Activated T-cell treated with anti-CD3 and anti-CD28 coated beads, Interleukin-2, amount 50 U/mL, for 72 hours (primary cell): ENCODE results near the gene NR5A2. TPM values are rescaled to one million over a fixed set of nuclear protein-coding genes. Genes with fewer than 3 reads are reported as not detected.
"Not testable (repeated sequence)": the region's sequence is repeated elsewhere in the genome, so short reads cannot be mapped to it uniquely, and the experiment has no call there.

ENCODE experiments used
- ATAC-seq, 2 donors: fragments of 150-1000 bp; cut with Tn5 transposase; replicated peaks in 1 of 2; 2 replicates each; pipeline ENCODE4 v1.10.0; 2021; ENCODE audit warnings: moderate library complexity in 2 of 2, mild to moderate bottlenecking in 1 of 2
- DNase-seq, 2 donors: peaks; one replicate each; pipeline ENCODE4 v3.0.0; 2021 to 2022; ENCODE audit warnings: mixed read lengths in 1 of 2
- H3K27ac Mint-ChIP-seq: one replicate; pipeline ENCODE4 v1.8.0; 2022; ENCODE audit warnings: mild to moderate bottlenecking, moderate library complexity, mixed read lengths
- H3K27me3 Mint-ChIP-seq: one replicate; pipeline ENCODE4 v1.8.0; 2022; ENCODE audit warnings: low read depth, mixed read lengths
- H3K36me3 Mint-ChIP-seq, 2 donors: one replicate each; pipeline ENCODE4 v1.8.0; 2022; ENCODE audit warnings: mixed read lengths in 2 of 2, mild to moderate bottlenecking in 1 of 2; ENCODE audit not compliant: insufficient read depth in 2 of 2
- H3K4me1 Mint-ChIP-seq: one replicate; pipeline ENCODE4 v1.8.0; 2022; ENCODE audit warnings: low read depth, mixed read lengths
- H3K4me3 Mint-ChIP-seq, 2 donors: one replicate each; pipeline ENCODE4 v1.8.0; 2022; ENCODE audit warnings: mild to moderate bottlenecking in 2 of 2, mixed read lengths in 2 of 2, moderate library complexity in 2 of 2
- H3K9me3 Mint-ChIP-seq, 2 donors: one replicate each; pipeline ENCODE4 v1.8.0; 2022; ENCODE audit warnings: mixed read lengths in 2 of 2
- total RNA-seq, 2 donors: library from RNA; stranded (reverse); gene quantifications; one replicate each; pipeline ENCODE4 v1.2.3, GENCODE V29; 2022

Gene NR5A2
- total RNA-seq, 2 donors from 2014 or later = 0.07 to 0.16 TPM

- Mint-ChIP-seq H3K36me3 (no peaks in the 10 kb centered on the region), H3K27me3 (peaks cover 15% of the 10 kb centered on the region), H3K4me3 (no peak overlapping the region), H3K9me3 (no peaks in the 10 kb centered on the region), H3K27ac (no peak overlapping the region), H3K4me1 (no peaks in the 10 kb centered on the region)
- ATAC-seq (no peak), DNase-seq (no peak)
Observed at GRCh38 chr1:200174525-200175295, 147.2 kb downstream of the NR5A2 start.

- peaks cover 7% of the 10 kb centered on the region for H3K4me1 Mint-ChIP-seq
- H3K27me3 Mint-ChIP-seq = peaks cover 18% of the 10 kb centered on the region
- no peaks in the 10 kb centered on the region for H3K36me3 Mint-ChIP-seq
- no peak overlapping the region for H3K4me3 Mint-ChIP-seq
- H3K27ac Mint-ChIP-seq = no peak overlapping the region
- DNase-seq = no peak
- ATAC-seq = no peak
- H3K9me3 Mint-ChIP-seq = peaks cover 0 to 1% of the 10 kb centered on the region in 2 donors
Observed at GRCh38 chr1:200176181-200176580, 148.7 kb downstream of the NR5A2 start.

- H3K9me3 Mint-ChIP-seq = peaks cover 0 to 1% of the 10 kb centered on the region in 2 donors
- no peak for ATAC-seq
- no peak for DNase-seq
- H3K27me3 Mint-ChIP-seq = peaks cover 18% of the 10 kb centered on the region
- peaks cover 7% of the 10 kb centered on the region for H3K4me1 Mint-ChIP-seq
- H3K27ac Mint-ChIP-seq = no peak overlapping the region
- H3K4me3 Mint-ChIP-seq = no peak overlapping the region
- no peaks in the 10 kb centered on the region for H3K36me3 Mint-ChIP-seq
Observed at GRCh38 chr1:200176798-200177197, 149.3 kb downstream of the NR5A2 start.

- H3K27me3 Mint-ChIP-seq = peaks cover 18% of the 10 kb centered on the region
- H3K9me3 Mint-ChIP-seq = peaks cover 0 to 1% of the 10 kb centered on the region in 2 donors
- H3K4me3 Mint-ChIP-seq = no peak overlapping the region
- H3K4me1 Mint-ChIP-seq = peaks cover 7% of the 10 kb centered on the region
- no peak overlapping the region for H3K27ac Mint-ChIP-seq
- H3K36me3 Mint-ChIP-seq = no peaks in the 10 kb centered on the region
- ATAC-seq (no peak), DNase-seq (no peak)
Observed at GRCh38 chr1:200178340-200178739, 150.8 kb downstream of the NR5A2 start.

- DNase-seq (no peak), ATAC-seq (no peak)
- peaks cover 18% of the 10 kb centered on the region for H3K27me3 Mint-ChIP-seq
- H3K9me3 Mint-ChIP-seq = peaks cover 0 to 1% of the 10 kb centered on the region in 2 donors
- no peaks in the 10 kb centered on the region for H3K36me3 Mint-ChIP-seq
- no peak overlapping the region for H3K27ac Mint-ChIP-seq
- H3K4me3 Mint-ChIP-seq = no peak overlapping the region
- H3K4me1 Mint-ChIP-seq = peaks cover 10% of the 10 kb centered on the region
Observed at GRCh38 chr1:200179126-200179780, 151.7 kb downstream of the NR5A2 start.

GRCh38 chr1:200179781-200180160 is 152.3 kb downstream of the NR5A2 start:
- Mint-ChIP-seq H3K27me3 (peaks cover 16% of the 10 kb centered on the region), H3K36me3 (no peaks in the 10 kb centered on the region), H3K4me1 (peaks cover 11% of the 10 kb centered on the region), H3K9me3 (peaks cover 0 to 1% of the 10 kb centered on the region in 2 donors), H3K4me3 (no peak overlapping the region), H3K27ac (no peak overlapping the region)
- ATAC-seq (no peak), DNase-seq (no peak)

- DNase-seq = no peak
- peaks cover 0 to 2% of the 10 kb centered on the region in 2 donors for H3K36me3 Mint-ChIP-seq
- H3K27ac Mint-ChIP-seq = no peak overlapping the region
- H3K4me3 Mint-ChIP-seq = no peak overlapping the region
- no peak for ATAC-seq
- H3K4me1 Mint-ChIP-seq = peaks cover 11% of the 10 kb centered on the region
- H3K9me3 Mint-ChIP-seq = peaks cover 0 to 3% of the 10 kb centered on the region in 2 donors
- H3K27me3 Mint-ChIP-seq = peaks cover 10% of the 10 kb centered on the region
Observed at GRCh38 chr1:200180821-200181220, 153.3 kb downstream of the NR5A2 start.

GRCh38 chr1:200181861-200182260 is 154.4 kb downstream of the NR5A2 start:
- Mint-ChIP-seq H3K4me3 (no peak overlapping the region), H3K4me1 (peaks cover 11% of the 10 kb centered on the region), H3K27ac (no peak overlapping the region), H3K36me3 (peaks cover 2 to 7% of the 10 kb centered on the region in 2 donors), H3K9me3 (peaks cover 0 to 6% of the 10 kb centered on the region in 2 donors), H3K27me3 (peaks cover 10% of the 10 kb centered on the region)
- ATAC-seq (no peak), DNase-seq (no peak)

- peaks cover 11% of the 10 kb centered on the region for H3K4me1 Mint-ChIP-seq
- ATAC-seq = no peak
- peaks cover 0 to 10% of the 10 kb centered on the region in 2 donors for H3K9me3 Mint-ChIP-seq
Observed at GRCh38 chr1:200182701-200183100, 155.2 kb downstream of the NR5A2 start.

GRCh38 chr1:200183637-200184036 is 156.1 kb downstream of the NR5A2 start:
- DNase-seq = no peak
- peaks cover 3 to 7% of the 10 kb centered on the region in 2 donors for H3K36me3 Mint-ChIP-seq
- H3K9me3 Mint-ChIP-seq = peaks cover 0 to 10% of the 10 kb centered on the region in 2 donors
- ATAC-seq = no peak
- peaks cover 11% of the 10 kb centered on the region for H3K4me1 Mint-ChIP-seq
- H3K27ac Mint-ChIP-seq = no peak overlapping the region
- no peak overlapping the region for H3K4me3 Mint-ChIP-seq
- peaks cover 10% of the 10 kb centered on the region for H3K27me3 Mint-ChIP-seq

More at GRCh38 chr1:200182701-200183100, 155.2 kb downstream of the NR5A2 start:
- Mint-ChIP-seq H3K4me3 (no peak overlapping the region), H3K36me3 (peaks cover 2 to 7% of the 10 kb centered on the region in 2 donors), H3K27me3 (peaks cover 10% of the 10 kb centered on the region), H3K27ac (no peak overlapping the region)
- no peak for DNase-seq

GRCh38 chr1:200184196-200184595 is 156.7 kb downstream of the NR5A2 start:
- Mint-ChIP-seq H3K4me1 (peaks cover 11% of the 10 kb centered on the region), H3K36me3 (peaks cover 3 to 7% of the 10 kb centered on the region in 2 donors), H3K27ac (no peak overlapping the region), H3K4me3 (no peak overlapping the region), H3K9me3 (peaks cover 0 to 10% of the 10 kb centered on the region in 2 donors), H3K27me3 (peaks cover 10% of the 10 kb centered on the region)
- no peak for ATAC-seq
- DNase-seq = no peak

- not testable (repeated sequence) for ATAC-seq, H3K4me3 Mint-ChIP-seq, H3K36me3 Mint-ChIP-seq, DNase-seq, H3K27ac Mint-ChIP-seq, H3K9me3 Mint-ChIP-seq, H3K27me3 Mint-ChIP-seq
- H3K4me1 Mint-ChIP-seq = peaks cover 11% of the 10 kb centered on the region
Observed at GRCh38 chr1:200185191-200185590, 157.7 kb downstream of the NR5A2 start.

GRCh38 chr1:200187332-200187731 is 159.8 kb downstream of the NR5A2 start:
- H3K27ac Mint-ChIP-seq, H3K36me3 Mint-ChIP-seq, H3K4me3 Mint-ChIP-seq, H3K27me3 Mint-ChIP-seq, ATAC-seq, DNase-seq, H3K4me1 Mint-ChIP-seq, H3K9me3 Mint-ChIP-seq: not testable (repeated sequence)
